Neural cell (in vitro differentiated cells): ENCODE measurements around the gene FAF1. TPM values are rescaled to one million over a fixed set of nuclear protein-coding genes. Genes with fewer than 3 reads are reported as not detected.

Source experiments
- H2AFZ ChIP-seq: fragments of 200-600, 300-800 bp; sonication (generic), shearing (Covaris generic); 2 replicates; pipeline ENCODE4 v1.6.0; 2014; ENCODE audit warnings: low read depth, mild to moderate bottlenecking, antibody characterized with exemption, low read length, moderate library complexity
- H3F3A ChIP-seq: fragments of 200-600 bp; shearing (Covaris generic); 2 replicates; pipeline ENCODE4 v1.6.1; 2016; ENCODE audit warnings: mild to moderate bottlenecking, moderate library complexity, mixed read lengths, antibody characterized with exemption, low read length; ENCODE audit not compliant: insufficient read depth, poor library complexity, severe bottlenecking
- H3K27ac ChIP-seq: fragments of 200-600, 300-800 bp; sonication (generic), shearing (Covaris generic); 2 replicates; pipeline ENCODE4 v1.5.1; 2014; ENCODE audit warnings: mild to moderate bottlenecking, low read length, moderate library complexity
- H3K27me3 ChIP-seq: fragments of 300-800, 200-600 bp; sonication (generic), shearing (Covaris generic); 2 replicates; pipeline ENCODE4 v1.6.0; 2014; ENCODE audit warnings: mild to moderate bottlenecking, low read depth, low read length, moderate library complexity; ENCODE audit not compliant: insufficient read depth
- H3K36me3 ChIP-seq: fragments of 300-800, 200-600 bp; sonication (generic), shearing (Covaris generic); 2 replicates; pipeline ENCODE4 v1.5.1; 2014; ENCODE audit warnings: mild to moderate bottlenecking, antibody characterized with exemption, low read length, moderate library complexity; ENCODE audit not compliant: insufficient read depth
- H3K4me2 ChIP-seq: fragments of 300-800, 200-600 bp; sonication (generic), shearing (Covaris generic); 2 replicates; pipeline ENCODE4 v1.6.0; 2014; ENCODE audit warnings: mild to moderate bottlenecking, low read length
- H3K4me3 ChIP-seq: fragments of 300-800, 200-600 bp; sonication (generic), shearing (Covaris generic); 2 replicates; pipeline ENCODE4 v1.5.1; 2014; ENCODE audit warnings: mild to moderate bottlenecking, low read length, moderate library complexity
- H3K79me2 ChIP-seq: fragments of 200-600 bp; shearing (Covaris generic); replicated peaks from 2 replicates; pipeline ENCODE4 v1.6.0; 2014; ENCODE audit warnings: mild to moderate bottlenecking, low read length, moderate library complexity; ENCODE audit not compliant: insufficient read depth
- H3K9ac ChIP-seq: fragments of 300-800, 200-600 bp; sonication (generic), shearing (Covaris generic); 2 replicates; pipeline ENCODE4 v1.6.1; 2016; ENCODE audit warnings: mild to moderate bottlenecking, low read length, mixed read lengths
- H3K9me2 ChIP-seq: fragments of 200-600 bp; shearing (Covaris generic); 2 replicates; pipeline ENCODE4 v1.6.1; 2016; ENCODE audit warnings: mild to moderate bottlenecking, low read length, mixed read lengths; ENCODE audit not compliant: insufficient read depth
- H3K9me3 ChIP-seq: fragments of 200-600, 300-800 bp; sonication (generic), shearing (Covaris generic); 2 replicates; pipeline ENCODE4 v1.6.1; 2016; ENCODE audit warnings: mild to moderate bottlenecking, mixed run types, low read length, moderate library complexity, mixed read lengths
- H4K20me1 ChIP-seq: fragments of 200-600 bp; shearing (Covaris generic); 2 replicates; pipeline ENCODE4 v1.6.1; 2016; ENCODE audit warnings: mild to moderate bottlenecking, mixed run types; ENCODE audit not compliant: insufficient read depth
- EP300 ChIP-seq: fragments of 450-650 bp; conservative IDR thresholded peaks from 2 replicates; pipeline ENCODE4 v1.6.1; 2014; ENCODE audit warnings: antibody characterized with exemption, mild to moderate bottlenecking, moderate library complexity; ENCODE audit not compliant: poor library complexity, severe bottlenecking
- EZH2 ChIP-seq: fragments of 200-600, 300-800 bp; shearing (Covaris generic), sonication (generic); IDR thresholded peaks from 2 replicates; pipeline ENCODE4 v1.6.1; 2014; ENCODE audit warnings: antibody characterized with exemption, low read length, borderline replicate concordance, mild to moderate bottlenecking; ENCODE audit not compliant: insufficient read depth, poor library complexity, severe bottlenecking
- MXI1 ChIP-seq: fragments of 450-650 bp; conservative IDR thresholded peaks from 2 replicates; pipeline ENCODE4 v1.6.1; 2014; ENCODE audit warnings: antibody characterized with exemption, mild to moderate bottlenecking; ENCODE audit not compliant: poor library complexity, severe bottlenecking
- POLR2AphosphoS5 ChIP-seq: IDR thresholded peaks from 2 replicates; pipeline ENCODE4 v1.6.1; 2012
- RAD21 ChIP-seq: fragments of 450-650 bp; conservative IDR thresholded peaks from 2 replicates; pipeline ENCODE4 v1.6.1; 2014; ENCODE audit warnings: antibody characterized with exemption, mild to moderate bottlenecking, moderate library complexity
- REST ChIP-seq: IDR thresholded peaks from 2 replicates; pipeline ENCODE4 v1.6.1; 2012; ENCODE audit warnings: borderline replicate concordance
- SMC3 ChIP-seq: fragments of 450-650 bp; conservative IDR thresholded peaks from 2 replicates; pipeline ENCODE4 v1.6.1; 2014; ENCODE audit warnings: antibody characterized with exemption, mild to moderate bottlenecking, moderate library complexity; ENCODE audit not compliant: poor library complexity
- TAF1 ChIP-seq: IDR thresholded peaks from 2 replicates; pipeline ENCODE4 v1.6.1; 2012; ENCODE audit warnings: low read depth
- polyA plus RNA-seq: library from polyadenylated mRNA; depleted of rRNA; stranded (reverse); fragments of >200 nt; gene quantifications from 2 replicates; pipeline ENCODE4 v1.2.3, GENCODE V29; 2014
- TF ChIP-seq, protein P1 (sequence below): fragments of 450-650 bp; IDR thresholded peaks from 2 replicates; pipeline ENCODE4 v1.5.1; 2014; ENCODE audit warnings: antibody characterized with exemption, mild to moderate bottlenecking, moderate library complexity; ENCODE audit not compliant: poor library complexity, severe bottlenecking

FAF1 gene
- polyA plus RNA-seq, 1 donor from 2014 or later = 52.1 TPM

GRCh38 chr1:50977575-50978143, 17.6 kb upstream of the FAF1 start:
- H3F3A ChIP-seq = no peaks in the 10 kb centered on the region
- no peak overlapping the region for H3K4me2 ChIP-seq
- peaks cover 99% of the 10 kb centered on the region for H3K27me3 ChIP-seq
- H3K27ac ChIP-seq = no peak overlapping the region
- H4K20me1 ChIP-seq = no peaks in the 10 kb centered on the region
- H3K9me3 ChIP-seq = no peaks in the 10 kb centered on the region
- TF ChIP-seq TAF1 = no peak
- TF ChIP-seq RAD21 = no peak
- no peak for TF ChIP-seq MXI1
- TF ChIP-seq, protein P1, sequence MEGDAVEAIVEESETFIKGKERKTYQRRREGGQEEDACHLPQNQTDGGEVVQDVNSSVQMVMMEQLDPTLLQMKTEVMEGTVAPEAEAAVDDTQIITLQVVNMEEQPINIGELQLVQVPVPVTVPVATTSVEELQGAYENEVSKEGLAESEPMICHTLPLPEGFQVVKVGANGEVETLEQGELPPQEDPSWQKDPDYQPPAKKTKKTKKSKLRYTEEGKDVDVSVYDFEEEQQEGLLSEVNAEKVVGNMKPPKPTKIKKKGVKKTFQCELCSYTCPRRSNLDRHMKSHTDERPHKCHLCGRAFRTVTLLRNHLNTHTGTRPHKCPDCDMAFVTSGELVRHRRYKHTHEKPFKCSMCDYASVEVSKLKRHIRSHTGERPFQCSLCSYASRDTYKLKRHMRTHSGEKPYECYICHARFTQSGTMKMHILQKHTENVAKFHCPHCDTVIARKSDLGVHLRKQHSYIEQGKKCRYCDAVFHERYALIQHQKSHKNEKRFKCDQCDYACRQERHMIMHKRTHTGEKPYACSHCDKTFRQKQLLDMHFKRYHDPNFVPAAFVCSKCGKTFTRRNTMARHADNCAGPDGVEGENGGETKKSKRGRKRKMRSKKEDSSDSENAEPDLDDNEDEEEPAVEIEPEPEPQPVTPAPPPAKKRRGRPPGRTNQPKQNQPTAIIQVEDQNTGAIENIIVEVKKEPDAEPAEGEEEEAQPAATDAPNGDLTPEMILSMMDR = no peak
- no peak for TF ChIP-seq POLR2AphosphoS5
- TF ChIP-seq EZH2 = no peak
- no peak for TF ChIP-seq SMC3
- no peak for TF ChIP-seq REST
- no peak for TF ChIP-seq EP300
- peak overlapping the region; percentile 53 for H3K4me3 ChIP-seq
- H2AFZ ChIP-seq = no peak overlapping the region
- no peak overlapping the region for H3K9ac ChIP-seq
- H3K36me3 ChIP-seq = no peaks in the 10 kb centered on the region
- H3K9me2 ChIP-seq = no peaks in the 10 kb centered on the region
- no peaks in the 10 kb centered on the region for H3K79me2 ChIP-seq

DNA sequence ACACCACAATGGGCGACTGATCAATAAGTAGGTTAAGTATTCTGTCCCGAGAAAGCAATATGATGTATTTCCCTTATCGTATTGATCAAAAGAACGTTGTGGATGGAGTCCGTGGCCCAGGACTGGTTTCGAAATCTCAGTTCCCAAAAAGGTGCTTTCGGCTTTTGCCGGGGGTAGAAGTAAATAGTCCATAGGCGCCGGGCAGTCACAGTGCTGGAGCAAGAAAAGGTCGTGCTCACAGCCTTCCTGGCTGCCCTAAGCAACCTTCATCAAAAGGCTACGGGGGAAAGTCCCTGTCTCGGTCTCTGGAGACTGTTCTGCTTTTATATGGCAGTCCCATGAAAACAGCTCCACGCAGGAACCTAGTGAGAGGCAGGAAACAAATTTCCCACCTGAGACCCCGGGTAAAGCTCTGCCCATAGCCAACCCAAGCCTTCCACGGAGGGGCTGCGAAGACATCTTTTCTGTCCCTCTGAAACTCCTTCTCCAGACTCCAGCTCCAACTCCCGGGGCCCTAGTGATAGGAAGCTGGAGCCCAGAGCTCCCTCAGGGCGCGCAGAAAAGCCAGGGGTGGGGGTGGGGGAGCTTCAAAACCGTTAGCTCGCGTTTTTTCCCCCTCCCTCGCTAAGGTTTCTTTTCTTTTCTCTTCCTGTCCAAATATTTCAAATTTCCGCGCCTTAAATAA, 17.0 kb upstream of the FAF1 start:
- Histone ChIP-seq H4K20me1 (no peaks in the 10 kb centered on the region), H3K9ac (no peak overlapping the region), H3K9me3 (no peaks in the 10 kb centered on the region), H3K27ac (no peak overlapping the region), H3K27me3 (peaks cover 99% of the 10 kb centered on the region), H3K9me2 (no peaks in the 10 kb centered on the region), H3K4me2 (no peak overlapping the region), H2AFZ (no peak overlapping the region), H3K36me3 (no peaks in the 10 kb centered on the region), H3K79me2 (no peaks in the 10 kb centered on the region), H3F3A (no peaks in the 10 kb centered on the region), H3K4me3 (peak overlapping the region; percentile 53)
- TF ChIP-seq RAD21 (no peak), TAF1 (no peak), EZH2 (peak; percentile 87)
